ENCODE data around the gene CCDC149.

- TF ChIP-seq POLR2AphosphoS5 (IDR thresholded peaks at IDR 0.05; ENCODE audit: borderline replicate concordance, low read depth, low read length): no peak
- TF ChIP-seq EZH2 (IDR thresholded peaks at IDR 0.05): no peak
Observed at GRCh38 chr4:24763631-24764297, 149.1 kb downstream of the CCDC149 start.

Measured in SK-N-MC (cell line).